SK-N-SH (cell line): ENCODE data around the gene SUPT3H.

Source experiments
- CTCF ChIP-seq: fragments of 200-600 bp; sonication (generic); IDR thresholded peaks from 2 replicates; pipeline ENCODE4 v1.6.1; 2017; ENCODE audit warnings: antibody characterized with exemption, mild to moderate bottlenecking, moderate library complexity
- EP300 ChIP-seq, 2 experiments: IDR thresholded peaks; 2 replicates each; pipeline versions ENCODE4 v1.4.0 to v1.6.1; 2012; ENCODE audit warnings: borderline replicate concordance in 1 of 2, low read depth in 1 of 2, low read length in 1 of 2
- GABPA ChIP-seq: IDR thresholded peaks from 2 replicates; pipeline ENCODE4 v1.4.0; 2012; ENCODE audit warnings: low read depth, mild to moderate bottlenecking
- JUND ChIP-seq: IDR thresholded peaks from 2 replicates; pipeline ENCODE4 v1.4.0; 2012
- MXI1 ChIP-seq: IDR thresholded peaks from 2 replicates; pipeline ENCODE4 v1.6.1; 2012; ENCODE audit warnings: mild to moderate bottlenecking, low read depth, low read length, improper control_type of control experiment
- NFIC ChIP-seq: IDR thresholded peaks from 2 replicates; pipeline ENCODE4 v1.4.0; 2012; ENCODE audit warnings: borderline replicate concordance
- PBX3 ChIP-seq: IDR thresholded peaks from 2 replicates; pipeline ENCODE4; 2012
- POLR2AphosphoS5 ChIP-seq: IDR thresholded peaks from 2 replicates; pipeline ENCODE4 v1.6.1; 2012; ENCODE audit warnings: low read depth, low read length
- RAD21 ChIP-seq: IDR thresholded peaks from 2 replicates; pipeline ENCODE4 v1.6.1; 2012; ENCODE audit warnings: mild to moderate bottlenecking, low read length
- RFX5 ChIP-seq: IDR thresholded peaks from 2 replicates; pipeline ENCODE4 v1.6.1; 2012; ENCODE audit warnings: mild to moderate bottlenecking, improper control_type of control experiment, low read length
- TCF12 ChIP-seq: IDR thresholded peaks from 2 replicates; pipeline ENCODE4 v1.4.0; 2012
- TF ChIP-seq, protein P1 (sequence below): fragments of 150-350 bp; IDR thresholded peaks from 2 replicates; pipeline ENCODE4 v1.6.1; 2017; ENCODE audit warnings: antibody characterized with exemption, low read length, low read depth, borderline replicate concordance

- TF ChIP-seq CTCF (no peak), NFIC (no peak), GABPA (no peak), RAD21 (no peak), POLR2AphosphoS5 (no peak), MXI1 (no peak), JUND (no peak), EP300 (IDR thresholded peaks at IDR 0.05; ENCODE audit: borderline replicate concordance in 1 of 2, low read depth in 1 of 2, low read length in 1 of 2) (no peak), TCF12 (no peak), RFX5 (no peak), PBX3 (no peak; the same call in 1 of the 2 replicates)
- TF ChIP-seq, protein P1, sequence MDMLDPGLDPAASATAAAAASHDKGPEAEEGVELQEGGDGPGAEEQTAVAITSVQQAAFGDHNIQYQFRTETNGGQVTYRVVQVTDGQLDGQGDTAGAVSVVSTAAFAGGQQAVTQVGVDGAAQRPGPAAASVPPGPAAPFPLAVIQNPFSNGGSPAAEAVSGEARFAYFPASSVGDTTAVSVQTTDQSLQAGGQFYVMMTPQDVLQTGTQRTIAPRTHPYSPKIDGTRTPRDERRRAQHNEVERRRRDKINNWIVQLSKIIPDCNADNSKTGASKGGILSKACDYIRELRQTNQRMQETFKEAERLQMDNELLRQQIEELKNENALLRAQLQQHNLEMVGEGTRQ = no peak
Measured at GRCh38 chr6:45387236-45387635, 9.5 kb upstream of the SUPT3H start.
